Lower leg skin (tissue), 3 donors: ENCODE measurements around the gene GADL1.

Experiments used
- POLR2A ChIP-seq, 2 donors: fragments of 450-650 bp; IDR thresholded peaks; one replicate each; pipeline ENCODE4 v1.6.1; 2016 to 2017; ENCODE audit warnings: antibody characterized with exemption in 2 of 2, mild to moderate bottlenecking in 1 of 2, moderate library complexity in 1 of 2
- TF ChIP-seq, protein P1 (sequence below), 3 donors: fragments of 450-650 bp; IDR thresholded peaks; one replicate each; pipeline ENCODE4 v1.5.1; 2016; ENCODE audit warnings: antibody characterized with exemption in 3 of 3, mild to moderate bottlenecking in 3 of 3, moderate library complexity in 2 of 3

DNA sequence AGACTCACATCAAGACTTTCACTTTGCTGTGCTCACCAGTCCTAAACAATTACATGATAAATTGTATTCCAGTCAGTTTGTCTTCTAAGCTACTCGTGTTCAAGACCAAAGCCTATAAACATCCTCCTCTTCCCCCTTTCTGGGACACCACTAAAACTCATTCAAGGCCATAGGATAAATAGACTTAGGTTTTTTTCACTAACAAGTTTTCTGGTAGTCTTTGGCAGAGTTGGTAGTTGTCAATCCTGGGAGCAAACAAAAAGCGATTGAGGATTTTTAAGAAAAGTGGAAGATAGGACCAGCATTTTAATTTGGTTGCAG is 173.2 kb downstream of the GADL1 start:
- TF ChIP-seq, protein P1, sequence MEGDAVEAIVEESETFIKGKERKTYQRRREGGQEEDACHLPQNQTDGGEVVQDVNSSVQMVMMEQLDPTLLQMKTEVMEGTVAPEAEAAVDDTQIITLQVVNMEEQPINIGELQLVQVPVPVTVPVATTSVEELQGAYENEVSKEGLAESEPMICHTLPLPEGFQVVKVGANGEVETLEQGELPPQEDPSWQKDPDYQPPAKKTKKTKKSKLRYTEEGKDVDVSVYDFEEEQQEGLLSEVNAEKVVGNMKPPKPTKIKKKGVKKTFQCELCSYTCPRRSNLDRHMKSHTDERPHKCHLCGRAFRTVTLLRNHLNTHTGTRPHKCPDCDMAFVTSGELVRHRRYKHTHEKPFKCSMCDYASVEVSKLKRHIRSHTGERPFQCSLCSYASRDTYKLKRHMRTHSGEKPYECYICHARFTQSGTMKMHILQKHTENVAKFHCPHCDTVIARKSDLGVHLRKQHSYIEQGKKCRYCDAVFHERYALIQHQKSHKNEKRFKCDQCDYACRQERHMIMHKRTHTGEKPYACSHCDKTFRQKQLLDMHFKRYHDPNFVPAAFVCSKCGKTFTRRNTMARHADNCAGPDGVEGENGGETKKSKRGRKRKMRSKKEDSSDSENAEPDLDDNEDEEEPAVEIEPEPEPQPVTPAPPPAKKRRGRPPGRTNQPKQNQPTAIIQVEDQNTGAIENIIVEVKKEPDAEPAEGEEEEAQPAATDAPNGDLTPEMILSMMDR (IDR thresholded peaks at IDR 0.05): no peak
- no peak for TF ChIP-seq POLR2A (IDR thresholded peaks at IDR 0.05)
